Measurements from ENCODE around the gene BABAM2.
A peak's percentile ranks its signal among the peaks of the same experiment; 100 is the strongest.

The BABAM2 gene

GRCh38 chr2:28035816-28036215, 145.3 kb downstream of the BABAM2 start:
- no peak for DNase-seq

GRCh38 chr2:28036307-28036706, 145.8 kb downstream of the BABAM2 start:
- DNase-seq = no peak

- DNase-seq = no peak
Observed at GRCh38 chr2:28038722-28039121, 148.2 kb downstream of the BABAM2 start.

GRCh38 chr2:28045676-28046351, 155.3 kb downstream of the BABAM2 start:
- no peak for DNase-seq

- DNase-seq = no peak
Observed at GRCh38 chr2:28046921-28047320, 156.4 kb downstream of the BABAM2 start.

GRCh38 chr2:28047681-28048080, 157.2 kb downstream of the BABAM2 start:
- no peak for DNase-seq

GRCh38 chr2:28048341-28048740, 157.8 kb downstream of the BABAM2 start:
- no peak for DNase-seq

GRCh38 chr2:28049416-28049815, 158.9 kb downstream of the BABAM2 start:
- DNase-seq = no peak

GRCh38 chr2:28049899-28050298, 159.4 kb downstream of the BABAM2 start:
- no peak for DNase-seq

- DNase-seq = no peak
Observed at GRCh38 chr2:28052691-28053090, 162.2 kb downstream of the BABAM2 start.

- no peak for DNase-seq
Observed at GRCh38 chr2:28053597-28053996, 163.1 kb downstream of the BABAM2 start.

- DNase-seq = no peak
Observed at GRCh38 chr2:28054916-28055315, 164.4 kb downstream of the BABAM2 start.

- DNase-seq = no peak
Observed at GRCh38 chr2:28055325-28055970, 164.9 kb downstream of the BABAM2 start.

GRCh38 chr2:28058791-28059190, 168.3 kb downstream of the BABAM2 start:
- DNase-seq = no peak

- peak in 1 of 2 experiments; percentile 34 for DNase-seq
Observed at GRCh38 chr2:28062867-28063266, 172.3 kb downstream of the BABAM2 start.

GRCh38 chr2:28063492-28063962, 173.0 kb downstream of the BABAM2 start:
- no peak for DNase-seq

- DNase-seq = no peak
Observed at GRCh38 chr2:28067602-28068001, 177.1 kb downstream of the BABAM2 start.

- no peak for DNase-seq
Observed at GRCh38 chr2:28068088-28068487, 177.6 kb downstream of the BABAM2 start.

GRCh38 chr2:28068527-28068926, 178.0 kb downstream of the BABAM2 start:
- no peak for DNase-seq

GRCh38 chr2:28071221-28071620, 180.7 kb downstream of the BABAM2 start:
- no peak for DNase-seq

GRCh38 chr2:28074137-28074536, 183.6 kb downstream of the BABAM2 start:
- DNase-seq = no peak

GRCh38 chr2:28080911-28081310, 190.4 kb downstream of the BABAM2 start:
- no peak for DNase-seq

- DNase-seq = no peak
Observed at GRCh38 chr2:28082131-28082530, 191.6 kb downstream of the BABAM2 start.

GRCh38 chr2:28083476-28083875, 192.9 kb downstream of the BABAM2 start:
- DNase-seq = no peak

GRCh38 chr2:28084564-28084963, 194.0 kb downstream of the BABAM2 start:
- DNase-seq = no peak

Measured in NCI-H187 (cell line).